Astrocyte of the cerebellum (primary cell): ENCODE results near the gene KIAA1671.

Source experiments
- DNase-seq: peaks from one replicate; pipeline ENCODE4 v3.0.0-alpha.2; 2011; ENCODE audit warnings: low read depth
- H3K4me3 ChIP-seq: 2 replicates; pipeline ENCODE4 v1.5.1; 2011; ENCODE audit warnings: mild to moderate bottlenecking, low read depth, low read length, moderate library complexity
- CTCF ChIP-seq: IDR thresholded peaks from 2 replicates; pipeline ENCODE4 v1.5.1; 2012; ENCODE audit warnings: low read length, low read depth, moderate library complexity, mild to moderate bottlenecking; ENCODE audit errors: missing control alignments
- in situ Hi-C: cut with HindIII; loops from 2 replicates; pipeline ENCODE4 v1.10.0; 2017; ENCODE audit warnings: low sequenced_read_pairs

KIAA1671 gene

DNA sequence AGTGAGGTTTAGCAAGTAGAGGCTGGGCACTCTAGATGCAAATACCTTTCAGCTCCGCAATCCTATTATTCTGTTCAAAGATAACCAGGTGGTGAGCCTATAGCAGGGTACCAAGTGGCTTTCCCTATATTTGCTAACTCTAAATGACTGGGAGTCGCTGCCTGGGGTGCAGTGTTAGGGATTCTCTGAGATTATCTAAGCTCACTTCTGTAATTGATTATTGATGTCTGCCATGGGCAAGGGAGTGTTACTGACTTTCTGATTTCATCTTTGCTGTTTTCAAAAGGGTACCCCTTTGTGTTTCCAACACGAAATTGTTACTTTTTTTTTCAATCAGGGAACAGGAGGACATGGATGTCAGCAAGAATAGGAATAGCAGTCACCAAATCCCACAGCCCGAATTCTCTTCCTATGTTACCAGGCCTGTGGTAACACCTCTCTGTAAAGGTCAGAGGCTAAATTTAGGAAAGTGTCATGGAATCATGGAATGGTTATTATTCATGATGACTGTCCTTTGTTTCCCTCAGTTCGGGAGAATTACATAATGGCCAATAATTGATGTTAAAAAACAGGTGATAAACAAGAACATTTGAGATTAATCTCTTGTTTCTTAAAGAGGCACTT, 184.5 kb downstream of the KIAA1671 start:
- no peak for TF ChIP-seq CTCF
- DNase-seq: no peak
- in situ Hi-C loops: no loop called here
- no peak overlapping the region for H3K4me3 ChIP-seq

DNA sequence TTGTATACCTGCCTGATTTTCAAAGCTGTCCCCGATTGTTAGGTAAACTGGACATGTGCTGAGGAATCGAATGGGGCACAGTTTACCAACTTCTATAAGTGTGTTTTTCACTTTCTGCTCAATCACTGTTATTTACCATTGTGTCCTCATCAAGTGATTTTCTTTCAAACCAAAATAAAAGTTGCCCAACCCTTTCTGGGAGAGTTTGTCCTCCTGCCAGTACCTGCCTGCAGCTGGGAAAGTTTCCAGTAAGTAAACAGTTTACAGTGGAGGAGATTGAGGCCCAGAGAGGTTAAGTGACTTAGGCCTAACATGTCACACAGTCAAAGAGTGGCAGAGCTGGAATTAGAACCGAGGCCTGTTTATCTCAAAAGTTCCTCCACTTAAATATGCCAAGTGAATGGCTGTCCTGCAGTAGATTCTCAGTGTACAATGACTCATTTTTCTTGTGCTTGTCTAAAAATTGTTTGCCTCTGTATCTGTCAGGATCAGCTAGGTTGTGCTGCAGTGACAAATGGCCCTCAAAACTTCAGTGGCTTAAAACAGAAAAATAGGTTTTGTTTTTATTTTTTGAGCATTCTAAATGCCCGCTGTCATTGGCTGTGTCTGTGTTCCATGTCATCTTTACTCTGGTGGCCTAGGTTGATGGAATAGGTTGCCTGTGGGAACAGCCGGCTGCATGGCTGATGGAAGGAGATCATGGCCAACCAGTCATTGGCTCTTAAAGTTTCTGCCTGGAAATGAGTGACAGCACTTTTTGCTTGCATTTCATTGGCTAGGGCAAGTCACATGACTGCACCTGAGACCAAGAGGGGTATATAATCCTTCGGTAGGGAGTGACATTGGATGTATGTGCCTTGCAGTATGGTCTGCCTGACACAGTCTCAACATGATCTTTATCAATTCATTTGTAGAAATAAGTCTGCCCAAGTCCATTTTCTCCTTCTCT, 185.3 kb downstream of the KIAA1671 start:
- no peak for DNase-seq

DNA sequence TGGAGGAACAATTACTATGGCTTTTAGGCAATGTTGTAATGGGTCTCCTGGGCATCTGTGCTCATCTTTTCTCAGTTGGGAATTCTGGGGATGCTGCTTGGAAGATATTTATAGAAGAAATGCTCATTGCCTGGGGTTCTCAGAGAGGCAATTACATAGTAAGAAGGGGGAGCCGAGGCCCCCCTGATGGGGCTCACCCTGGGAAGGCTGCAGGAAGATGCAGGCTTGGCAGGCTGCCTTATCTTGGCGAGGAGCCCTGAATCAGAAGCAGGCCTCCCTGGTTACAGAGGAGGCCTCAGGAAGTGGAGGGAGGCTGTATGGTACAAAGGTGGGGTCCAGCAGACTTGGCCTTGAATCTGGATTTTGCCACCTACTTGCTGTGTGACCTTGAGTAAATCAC, 186.5 kb downstream of the KIAA1671 start:
- no peak for TF ChIP-seq CTCF
- in situ Hi-C loops: no loop called here
- H3K4me3 ChIP-seq: no peak overlapping the region
- no peak for DNase-seq

More for the DNA sequence above, 185.3 kb downstream of the KIAA1671 start:
- H3K4me3 ChIP-seq: no peak overlapping the region
- in situ Hi-C loops: no loop called here
- TF ChIP-seq CTCF: no peak

DNA sequence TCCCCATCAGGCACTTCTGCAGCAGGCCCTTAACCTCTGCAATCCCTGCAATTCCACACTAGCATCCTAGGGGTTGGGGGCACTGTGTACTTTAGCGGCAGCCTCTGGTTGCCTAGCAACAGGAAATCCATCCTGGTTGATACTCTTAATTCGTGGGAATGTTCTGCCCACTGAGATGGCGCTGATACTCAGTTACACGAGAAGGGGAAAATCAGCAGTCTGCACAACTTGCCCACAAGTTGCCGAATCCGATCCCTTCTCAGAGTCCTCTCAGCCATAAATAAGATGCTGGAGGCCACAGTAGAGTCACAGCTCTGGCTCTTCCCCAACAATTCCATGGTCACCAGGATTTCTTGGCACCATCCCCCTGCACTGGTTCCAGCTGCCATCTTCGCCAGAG, 189.6 kb downstream of the KIAA1671 start:
- no peak for DNase-seq
- in situ Hi-C loops: no loop called here
- no peak for TF ChIP-seq CTCF

DNA sequence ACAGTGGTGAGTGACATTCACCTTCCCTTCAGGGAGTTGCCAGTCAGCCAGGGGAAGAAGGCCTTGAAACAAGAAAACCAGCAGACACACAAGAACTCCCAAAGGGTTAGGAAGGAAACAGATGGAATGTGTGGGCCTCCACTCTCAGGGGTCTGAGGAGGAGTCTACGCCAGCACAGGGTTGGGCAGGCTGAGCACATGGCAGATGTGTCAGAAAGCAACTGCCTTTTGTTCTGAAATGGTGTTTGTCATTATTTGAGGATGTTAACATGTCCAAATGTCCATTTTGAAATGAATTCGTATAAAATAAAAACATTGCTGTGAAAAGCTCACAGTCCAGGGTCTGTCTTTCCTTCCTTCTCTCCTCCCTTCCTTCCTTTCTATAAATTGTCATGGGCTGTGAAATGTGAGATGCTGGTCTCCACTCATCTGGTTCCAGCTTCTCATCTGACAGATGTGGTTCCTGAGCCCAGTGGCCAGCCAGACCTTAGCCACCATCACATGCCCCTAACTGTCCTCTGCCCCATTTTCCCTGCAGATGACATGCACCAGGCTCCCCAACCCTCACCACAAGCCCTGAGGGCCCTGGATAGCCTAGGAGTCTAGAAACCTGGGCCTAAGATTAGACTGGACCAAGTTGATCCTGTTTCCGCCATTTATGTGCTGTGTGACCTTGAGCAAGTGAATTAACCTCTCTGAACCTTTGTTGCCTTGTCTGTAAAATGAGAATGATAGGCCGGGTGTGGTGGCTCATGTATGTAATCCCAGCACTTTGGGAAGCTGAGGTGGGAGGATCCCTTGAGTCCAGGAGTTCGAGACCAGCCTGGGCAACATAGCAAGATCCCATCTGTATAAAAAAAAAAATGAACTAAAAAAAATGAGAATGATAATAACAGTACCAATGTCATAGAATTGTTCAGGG, 190.9 kb downstream of the KIAA1671 start:
- no peak for TF ChIP-seq CTCF
- no peak overlapping the region for H3K4me3 ChIP-seq
- no peak for DNase-seq
- in situ Hi-C loops: no loop called here

More for the DNA sequence above, 189.6 kb downstream of the KIAA1671 start:
- no peak overlapping the region for H3K4me3 ChIP-seq

- in situ Hi-C loops: no loop called here
- DNase-seq: no peak
- TF ChIP-seq CTCF: no peak
- no peak overlapping the region for H3K4me3 ChIP-seq
Measured at GRCh38 chr22:25144522-25144921, 192.0 kb downstream of the KIAA1671 start.
